Colonic mucosa (tissue), 4 donors: ENCODE measurements around the gene KDM4B. TPM values are rescaled to one million over a fixed set of nuclear protein-coding genes. Genes with fewer than 3 reads are reported as not detected.
"Not testable (repeated sequence)": the region's sequence is repeated elsewhere in the genome, so short reads cannot be mapped to it uniquely, and the experiment has no call there.

Experiments used
- DNase-seq: peaks from one replicate; pipeline ENCODE4 v3.0.0-alpha.2; 2020
- H3K27ac ChIP-seq: fragments of 200-600 bp; one replicate; pipeline ENCODE4 v1.8.0; 2021
- H3K27me3 ChIP-seq: fragments of 200-600 bp; one replicate; pipeline ENCODE4 v1.8.0; 2021
- H3K36me3 ChIP-seq: fragments of 200-600 bp; one replicate; pipeline ENCODE4 v1.8.0; 2021
- H3K4me1 ChIP-seq: fragments of 200-600 bp; one replicate; pipeline ENCODE4 v1.8.0; 2021; ENCODE audit warnings: mild to moderate bottlenecking
- H3K4me3 ChIP-seq: fragments of 200-600 bp; one replicate; pipeline ENCODE4 v1.8.0; 2021
- H3K9ac ChIP-seq, 2 donors: one replicate each; pipeline ENCODE4 v1.7.0; 2013; ENCODE audit warnings: control low read depth in 2 of 2, low read depth in 2 of 2, low read length in 2 of 2
- H3K9me3 ChIP-seq: fragments of 200-600 bp; one replicate; pipeline ENCODE4 v1.8.0; 2021
- intact Hi-C: fragments of 100-400 bp; cut with DNase I; formaldehyde crosslinking; loops from one replicate; pipeline ENCODE4 v1.14.1; 2022
- total RNA-seq, 2 donors: library from RNA; stranded (reverse); fragmentation: NEBNext Ultra II Directional in 1 of 2; extraction: Animal tissue kit (Norgen Biotek cat#: 25700) in 1 of 2; gene quantifications; one replicate each; pipeline ENCODE4 v1.2.1, GENCODE V29; 2021
- TF ChIP-seq, protein P1 (sequence below): fragments of 200-600 bp; IDR thresholded peaks from one replicate; pipeline ENCODE4 v1.8.0; 2022; ENCODE audit warnings: antibody characterized with exemption, mild to moderate bottlenecking
- donor health status: healthy.
- donor health status: DM: no; HTN: no; CAD: no.
- donor health status: DM: no; HTN: no; CAD: no.

KDM4B gene
- total RNA-seq, 2 donors from 2014 or later = 35.2 to 52.9 TPM

DNA sequence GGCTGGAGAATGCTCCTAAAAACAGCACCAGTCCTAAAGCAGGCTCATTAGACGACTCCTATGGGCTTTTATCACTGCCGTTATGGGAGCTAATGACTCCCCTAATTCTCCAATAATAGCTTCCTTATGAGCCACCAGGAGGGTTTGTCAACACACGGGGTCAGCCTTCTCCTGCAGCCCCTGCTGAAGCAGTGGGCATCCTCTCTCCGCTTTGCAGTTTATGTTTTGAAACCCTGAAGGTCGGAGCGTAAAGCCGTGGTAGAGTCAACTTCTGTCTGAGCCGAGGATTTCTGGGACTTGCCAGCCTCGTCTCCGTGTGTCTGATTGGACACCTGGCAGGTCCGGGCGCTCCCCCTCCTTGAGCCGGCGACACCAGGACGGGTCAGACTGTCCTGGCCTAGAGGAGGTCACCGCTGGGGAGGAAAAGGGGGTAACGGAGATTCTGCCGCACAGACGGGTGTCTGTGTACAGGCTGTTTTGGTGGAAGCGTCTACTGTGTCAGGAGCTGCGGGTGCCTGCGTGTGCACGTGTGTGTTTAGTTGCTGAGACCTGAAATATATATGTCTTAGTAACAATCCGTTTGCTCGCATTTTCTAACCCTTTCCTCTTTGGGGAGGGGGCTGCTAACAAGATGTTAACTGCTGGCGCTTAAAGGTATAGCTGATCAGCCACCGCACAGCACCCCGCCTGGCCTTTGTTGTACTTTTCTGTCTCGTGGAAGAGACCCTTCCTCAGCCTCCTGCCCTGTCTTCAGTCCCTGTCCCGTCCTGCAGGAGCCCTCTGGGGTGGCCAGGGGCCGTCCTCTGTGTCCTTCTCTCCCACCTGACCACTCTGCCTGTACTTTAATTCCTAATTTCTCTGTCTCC, 1.9 kb downstream of the KDM4B start:
- H3K9me3 ChIP-seq = no peaks in the 10 kb centered on the region
- intact Hi-C loops = no loop called here
- peak overlapping the region; percentile 7 for H3K27ac ChIP-seq

DNA sequence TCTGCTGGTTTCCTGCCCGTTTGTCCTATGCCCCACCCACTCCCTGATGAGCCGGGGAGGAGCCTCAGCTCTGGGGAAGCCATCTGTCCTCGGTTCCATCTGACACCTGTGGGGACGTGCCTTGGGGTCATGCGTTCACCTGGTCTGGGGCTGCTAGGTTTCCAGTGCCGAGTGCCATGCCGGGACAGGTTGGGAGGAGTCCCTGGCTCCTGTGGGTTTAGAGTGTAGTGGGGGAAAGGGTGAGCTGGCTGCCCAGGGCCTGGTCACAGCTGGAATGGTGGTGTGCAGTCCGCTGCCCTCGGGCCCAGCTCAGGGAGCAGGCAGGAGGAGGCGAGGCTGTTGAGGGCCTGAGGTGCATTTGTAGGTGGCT, 2.5 kb downstream of the KDM4B start:
- H3K9ac ChIP-seq = peak overlapping the region; percentile 57 to 66
- no peak overlapping the region for H3K27ac ChIP-seq
- H3K36me3 ChIP-seq = no peaks in the 10 kb centered on the region
- H3K27me3 ChIP-seq = no peaks in the 10 kb centered on the region
- peak; percentile 76 for DNase-seq
- H3K4me1 ChIP-seq = peaks cover 11% of the 10 kb centered on the region
- intact Hi-C loops = no loop called here
- H3K4me3 ChIP-seq = peak overlapping the region; percentile 59
- TF ChIP-seq, protein P1, sequence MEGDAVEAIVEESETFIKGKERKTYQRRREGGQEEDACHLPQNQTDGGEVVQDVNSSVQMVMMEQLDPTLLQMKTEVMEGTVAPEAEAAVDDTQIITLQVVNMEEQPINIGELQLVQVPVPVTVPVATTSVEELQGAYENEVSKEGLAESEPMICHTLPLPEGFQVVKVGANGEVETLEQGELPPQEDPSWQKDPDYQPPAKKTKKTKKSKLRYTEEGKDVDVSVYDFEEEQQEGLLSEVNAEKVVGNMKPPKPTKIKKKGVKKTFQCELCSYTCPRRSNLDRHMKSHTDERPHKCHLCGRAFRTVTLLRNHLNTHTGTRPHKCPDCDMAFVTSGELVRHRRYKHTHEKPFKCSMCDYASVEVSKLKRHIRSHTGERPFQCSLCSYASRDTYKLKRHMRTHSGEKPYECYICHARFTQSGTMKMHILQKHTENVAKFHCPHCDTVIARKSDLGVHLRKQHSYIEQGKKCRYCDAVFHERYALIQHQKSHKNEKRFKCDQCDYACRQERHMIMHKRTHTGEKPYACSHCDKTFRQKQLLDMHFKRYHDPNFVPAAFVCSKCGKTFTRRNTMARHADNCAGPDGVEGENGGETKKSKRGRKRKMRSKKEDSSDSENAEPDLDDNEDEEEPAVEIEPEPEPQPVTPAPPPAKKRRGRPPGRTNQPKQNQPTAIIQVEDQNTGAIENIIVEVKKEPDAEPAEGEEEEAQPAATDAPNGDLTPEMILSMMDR = no peak
- H3K9me3 ChIP-seq = no peaks in the 10 kb centered on the region

More for the DNA sequence above, 1.9 kb downstream of the KDM4B start:
- Histone ChIP-seq H3K9ac (peak overlapping the region; percentile 57 to 66), H3K4me1 (peaks cover 11% of the 10 kb centered on the region), H3K27me3 (no peaks in the 10 kb centered on the region), H3K4me3 (peak overlapping the region; percentile 59), H3K36me3 (no peaks in the 10 kb centered on the region)
- peak; percentile 49 for DNase-seq
- TF ChIP-seq, protein P1 = no peak

DNA sequence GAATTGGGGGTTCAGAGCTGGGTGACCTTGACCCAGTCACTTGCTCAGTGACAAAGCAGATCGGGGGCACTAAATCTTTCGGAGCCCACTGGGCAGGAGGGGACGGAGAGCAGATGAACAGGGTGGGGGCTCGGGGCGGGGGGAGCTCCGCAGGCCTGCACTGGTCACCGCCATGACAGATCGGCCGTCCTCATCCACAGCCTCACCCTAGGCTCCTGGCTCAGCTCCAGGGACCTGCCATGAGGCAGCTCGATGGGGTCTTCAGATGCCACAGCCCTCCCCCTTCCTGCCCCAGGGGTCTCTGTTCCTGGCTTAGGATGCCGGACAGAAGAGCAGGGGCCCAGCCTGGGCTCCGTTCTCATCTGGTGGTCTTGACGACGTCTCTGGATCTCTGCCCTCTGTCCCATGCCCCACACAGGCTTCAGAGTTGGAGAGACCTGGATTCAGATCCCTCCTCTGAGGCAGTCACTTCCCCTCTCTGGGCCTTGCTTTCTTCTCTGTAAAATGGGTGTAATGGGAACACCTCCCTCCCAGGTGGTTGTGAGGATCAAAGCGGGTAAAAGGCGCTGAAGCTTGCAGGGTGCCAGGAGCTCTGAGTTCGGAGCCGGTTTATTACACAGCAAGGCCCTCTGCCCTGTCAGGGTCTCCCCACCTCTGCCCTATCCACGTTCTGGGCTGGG, 3.0 kb downstream of the KDM4B start:
- Histone ChIP-seq H3K27ac (no peak overlapping the region), H3K9me3 (no peaks in the 10 kb centered on the region), H3K27me3 (no peaks in the 10 kb centered on the region), H3K4me3 (no peak overlapping the region), H3K4me1 (peaks cover 11% of the 10 kb centered on the region), H3K36me3 (no peaks in the 10 kb centered on the region), H3K9ac (no peak overlapping the region)
- TF ChIP-seq, protein P1 = no peak
- intact Hi-C loops = no loop called here
- DNase-seq = no peak

DNA sequence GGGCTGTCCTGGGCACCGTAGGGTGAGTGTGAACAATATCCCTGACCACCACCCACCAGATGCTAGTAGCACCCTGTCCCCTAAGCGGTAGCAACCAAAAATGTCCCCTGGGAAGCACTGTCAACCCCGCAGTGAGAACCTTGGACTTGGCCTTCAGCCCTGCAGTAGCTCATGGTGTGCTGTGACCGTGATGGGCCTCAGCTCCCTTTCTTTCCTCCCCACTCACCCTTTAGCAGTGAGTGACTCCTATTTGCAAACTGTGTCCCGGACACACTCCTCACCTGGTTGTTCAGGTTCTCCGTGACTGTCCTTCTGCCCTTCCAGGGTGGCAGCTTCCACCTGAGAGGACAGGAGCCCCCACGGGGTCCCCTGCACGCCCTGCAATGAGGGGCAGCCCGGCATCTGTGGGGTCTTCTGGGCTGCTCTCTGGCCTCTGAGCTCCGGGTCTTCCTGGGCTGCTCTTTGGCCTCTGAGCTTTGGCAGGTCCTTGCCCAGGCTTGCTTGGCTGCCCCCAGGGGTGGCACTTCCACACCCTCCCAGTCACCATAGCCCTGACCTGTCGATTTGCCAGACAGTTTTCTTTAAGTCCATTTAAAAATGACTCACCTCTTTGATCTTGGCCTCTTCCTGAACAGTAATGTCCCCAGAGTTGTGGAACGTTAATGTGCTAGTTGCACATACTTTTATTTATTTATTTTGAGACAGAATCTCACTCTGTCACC, 3.8 kb downstream of the KDM4B start:
- H3K4me1 ChIP-seq = peaks cover 11% of the 10 kb centered on the region
- no peaks in the 10 kb centered on the region for H3K27me3 ChIP-seq
- H3K9me3 ChIP-seq = no peaks in the 10 kb centered on the region
- TF ChIP-seq, protein P1 = no peak
- H3K36me3 ChIP-seq = no peaks in the 10 kb centered on the region
- intact Hi-C loops = no loop called here
- peak overlapping the region in 1 of 2 donors; percentile 41 for H3K9ac ChIP-seq
- H3K27ac ChIP-seq = no peak overlapping the region
- DNase-seq = no peak
- no peak overlapping the region for H3K4me3 ChIP-seq

DNA sequence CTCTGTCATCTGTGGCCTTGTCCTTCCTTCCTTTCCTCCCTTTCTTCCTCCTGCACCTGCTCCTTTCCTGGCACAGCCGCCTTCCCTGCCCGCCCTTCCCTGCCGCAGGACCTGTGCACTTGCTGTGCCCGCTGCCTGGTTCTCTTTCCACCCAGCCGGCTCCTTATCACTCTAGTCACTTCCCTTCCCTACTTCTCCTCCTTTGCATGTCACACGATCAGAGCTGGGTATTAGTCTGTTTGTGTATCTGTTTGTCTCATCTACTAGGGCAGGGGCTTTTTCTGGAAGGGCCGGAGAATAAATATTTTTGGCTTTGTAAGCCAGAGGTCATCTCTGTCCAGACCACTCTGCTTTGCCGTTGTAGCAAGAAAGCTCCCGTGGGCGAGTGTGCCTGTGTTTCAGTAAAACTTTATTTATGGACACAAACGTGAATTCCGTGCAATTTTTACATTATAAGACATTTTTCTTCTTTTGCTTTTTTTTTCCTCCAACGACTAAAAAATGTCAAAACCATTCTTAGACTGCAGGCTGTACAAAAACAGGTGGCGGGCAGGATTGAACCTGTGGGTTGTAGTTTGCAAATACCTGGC, 6.1 kb downstream of the KDM4B start:
- TF ChIP-seq, protein P1 = no peak
- H3K4me3 ChIP-seq = no peak overlapping the region
- no peak overlapping the region for H3K9ac ChIP-seq
- H3K36me3 ChIP-seq = no peaks in the 10 kb centered on the region
- H3K27me3 ChIP-seq = no peaks in the 10 kb centered on the region
- H3K27ac ChIP-seq = no peak overlapping the region
- DNase-seq = no peak
- intact Hi-C loops = no loop called here
- peaks cover 11% of the 10 kb centered on the region for H3K4me1 ChIP-seq
- H3K9me3 ChIP-seq = no peaks in the 10 kb centered on the region

DNA sequence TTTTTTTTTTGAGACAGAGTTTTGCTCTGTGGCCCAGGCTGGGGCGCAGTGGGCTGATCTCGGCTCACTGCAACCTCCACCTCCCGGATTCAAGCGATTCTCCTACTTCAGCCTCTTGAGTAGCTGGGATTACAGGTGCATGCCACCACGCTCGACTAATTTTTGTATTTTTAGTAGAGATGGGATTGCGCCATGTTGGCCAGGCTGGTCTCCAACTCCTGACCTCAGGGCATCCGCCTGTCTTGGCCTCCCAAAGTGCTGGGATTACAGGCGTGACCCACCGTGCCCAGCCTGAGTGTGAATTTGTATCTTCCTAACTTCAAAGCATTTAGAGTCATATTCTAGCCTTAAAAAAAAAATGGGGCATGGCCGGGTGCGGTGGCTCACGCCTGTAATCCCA, 6.7 kb downstream of the KDM4B start:
- H3K9me3 ChIP-seq, H3K36me3 ChIP-seq, H3K27me3 ChIP-seq, H3K4me3 ChIP-seq, H3K9ac ChIP-seq, DNase-seq, intact Hi-C loops: not testable (repeated sequence)
- peak overlapping the region; percentile 23 for H3K27ac ChIP-seq
- peaks cover 11% of the 10 kb centered on the region for H3K4me1 ChIP-seq
